GM18508 (cell line): Measurements from ENCODE around the gene TLCD4.
"Not testable (repeated sequence)": the region's sequence is repeated elsewhere in the genome, so short reads cannot be mapped to it uniquely, and the experiment has no call there.

Source experiments
- ATAC-seq: cut with Tn5 transposase; IDR thresholded peaks from one replicate; pipeline ENCODE4 v1.9.1; 2021; ENCODE audit warnings: moderate number of reproducible peaks; ENCODE audit not compliant: insufficient read depth, unreplicated experiment

The TLCD4 gene

DNA sequence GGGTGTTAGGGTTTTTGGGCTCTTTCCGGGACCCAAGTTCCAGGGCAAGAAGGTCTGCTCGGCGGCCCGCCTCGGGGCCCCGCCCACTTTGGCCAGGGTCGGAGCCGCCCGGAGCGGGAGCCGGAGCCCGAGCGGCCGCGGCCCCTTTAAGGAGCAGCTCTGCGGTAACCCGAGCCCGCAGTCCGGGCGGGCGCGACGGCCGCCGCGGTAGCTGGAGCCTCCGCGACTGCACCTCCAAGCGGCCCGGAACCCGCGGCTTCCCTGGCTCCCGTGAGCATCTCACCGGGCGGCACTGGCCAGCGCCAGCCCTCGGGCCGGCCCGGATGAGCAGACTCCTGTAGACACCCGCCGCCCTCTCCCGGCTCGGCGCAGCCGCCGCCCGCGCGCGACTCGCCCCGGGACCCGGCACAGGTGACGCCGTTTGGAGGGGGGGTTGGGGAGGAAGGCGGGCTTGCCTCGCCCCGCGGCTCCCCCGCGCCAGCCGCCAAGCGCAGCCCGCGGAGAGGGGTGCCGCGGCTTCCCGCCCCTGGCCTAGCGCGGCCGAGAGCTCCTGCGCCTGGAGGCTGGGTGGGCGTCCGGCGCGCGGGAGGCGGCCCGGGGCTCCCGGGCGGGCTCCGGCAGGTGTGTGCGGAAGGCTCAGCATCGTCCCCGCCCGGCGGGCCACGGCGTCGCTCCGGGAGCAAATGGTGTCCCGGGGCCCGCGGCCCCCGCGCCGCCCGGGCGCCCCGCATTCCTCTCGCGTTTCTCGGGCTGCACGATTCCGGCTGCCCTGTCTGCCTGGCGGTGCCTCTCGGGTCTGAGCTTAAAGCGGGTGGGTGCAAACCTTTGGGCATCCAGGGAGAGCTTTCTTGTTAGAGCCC is at the start of gene TLCD4:
TLCD4 (plus strand) TSS at position 149 of the 860 bp plus-strand sequence. CDS start 26,547 bp downstream, outside the sequence.
- ATAC-seq, result no peak

DNA sequence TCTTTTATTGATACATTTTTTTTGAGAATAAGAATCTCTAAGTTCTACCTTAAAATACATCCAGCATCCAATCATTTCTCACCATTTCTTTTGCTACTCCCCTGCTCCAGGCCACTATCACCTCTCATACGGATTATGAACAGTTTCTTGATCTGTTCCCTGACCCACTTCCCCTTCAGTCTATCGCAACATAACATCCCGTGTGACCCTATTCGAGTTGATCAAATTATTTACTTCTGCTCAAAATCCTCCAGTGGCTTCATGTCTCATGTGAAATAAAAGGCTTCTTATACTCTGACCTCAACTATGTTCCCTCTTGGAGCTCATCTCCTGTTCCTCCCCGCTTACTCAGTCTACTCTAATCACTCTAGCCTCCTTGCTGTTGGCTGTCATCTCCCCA is 49.6 kb upstream of the TLCD4 start:
- ATAC-seq, result no peak

- ATAC-seq, result no peak
These were observed 48.0 kb upstream of the TLCD4 start for GRCh38 chr1:95068956-95069709.

GRCh38 chr1:95069710-95070093 is 47.5 kb upstream of the TLCD4 start:
- no peak for ATAC-seq

DNA sequence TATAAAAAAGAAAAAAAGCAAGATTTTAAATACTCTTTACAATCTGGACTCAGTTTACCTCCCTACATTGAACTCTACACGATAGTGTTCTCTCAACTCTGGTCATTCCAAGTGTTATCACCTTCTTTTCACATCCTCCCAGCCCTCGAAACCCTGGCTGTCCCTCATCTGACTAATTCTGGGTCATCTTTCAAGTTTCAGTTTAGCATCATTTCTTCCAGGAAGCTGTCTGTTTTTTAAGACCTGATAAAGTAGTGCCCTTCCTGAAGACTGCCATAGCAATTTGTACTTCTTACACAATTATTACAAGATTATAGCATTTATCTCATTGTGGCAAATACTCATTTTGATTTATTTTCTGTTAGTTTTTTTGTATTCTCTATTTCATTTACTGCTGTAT is 45.6 kb upstream of the TLCD4 start:
- no peak for ATAC-seq

DNA sequence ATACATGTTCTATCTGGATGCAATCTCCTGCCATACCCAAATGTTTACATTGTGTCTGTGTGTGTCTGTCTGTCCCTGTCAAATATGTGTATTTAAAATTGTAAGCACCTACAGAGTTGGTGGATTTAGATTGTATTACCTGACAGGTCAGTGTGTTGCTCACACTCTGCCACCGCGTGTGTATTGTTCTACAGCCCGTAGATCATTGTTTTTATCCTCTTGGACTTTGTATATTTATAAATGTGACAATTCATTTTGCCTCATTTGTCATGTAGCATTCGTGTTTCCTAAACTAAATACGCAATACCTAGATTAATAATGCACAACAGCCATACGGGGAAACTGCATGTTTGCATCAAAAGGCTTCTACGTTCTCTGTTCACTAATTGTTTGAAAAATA is 45.0 kb upstream of the TLCD4 start:
- ATAC-seq, result no peak

GRCh38 chr1:95072532-95073419 is 44.4 kb upstream of the TLCD4 start, which contains the start of gene ALG14:
ALG14 (minus strand) TSS chr1:95072951; CDS start chr1:95072898, 53 bp downstream.
- peak; percentile 95 for ATAC-seq

- no peak for ATAC-seq
These were observed 43.7 kb upstream of the TLCD4 start for GRCh38 chr1:95073446-95073845.

DNA sequence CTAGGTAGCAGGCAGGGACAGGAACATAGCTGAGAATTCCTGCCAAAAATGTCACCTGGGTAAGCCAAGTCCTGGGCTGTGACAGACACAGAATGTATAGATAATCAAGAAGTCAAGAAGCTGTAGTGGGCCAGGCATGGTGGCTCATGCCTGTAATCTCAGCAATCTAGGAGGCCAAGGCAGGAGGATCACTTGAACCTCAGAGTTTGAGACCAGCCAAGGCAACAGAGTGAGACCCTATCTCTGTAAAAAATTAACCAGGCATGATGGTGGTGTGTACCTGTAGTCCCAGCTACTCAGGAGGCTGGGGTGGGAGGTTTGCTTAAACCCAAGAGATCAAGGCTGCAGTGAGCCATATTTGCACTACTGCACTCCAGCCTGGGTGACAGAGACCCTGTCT is 41.1 kb upstream of the TLCD4 start:
- no peak for ATAC-seq

GRCh38 chr1:95080446-95080845 is 36.7 kb upstream of the TLCD4 start:
- ATAC-seq, result no peak

DNA sequence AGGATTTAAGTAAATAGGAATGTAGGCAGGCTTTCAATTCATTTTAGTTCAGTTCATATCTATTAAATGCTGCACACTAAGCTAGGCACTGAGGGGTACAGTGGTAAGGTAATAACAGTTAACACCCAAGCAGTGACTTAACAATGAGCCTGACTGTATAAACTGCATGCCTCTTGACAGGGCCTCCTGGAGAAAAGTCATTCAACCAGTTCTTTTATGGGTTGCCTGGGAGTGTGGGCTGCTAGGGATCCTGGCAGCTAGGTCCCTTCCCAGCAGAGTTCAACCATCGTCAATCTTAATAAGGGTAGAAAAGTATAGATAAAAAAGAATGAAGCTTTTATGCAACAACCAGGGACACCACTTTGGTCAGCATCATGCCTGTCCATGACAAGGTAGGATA is 36.3 kb upstream of the TLCD4 start:
- no peak for ATAC-seq

GRCh38 chr1:95084317-95085176 is 32.6 kb upstream of the TLCD4 start:
- ATAC-seq, result no peak

GRCh38 chr1:95085376-95085775 is 31.8 kb upstream of the TLCD4 start:
- ATAC-seq, result no peak

- ATAC-seq, result no peak
These were observed 30.1 kb upstream of the TLCD4 start for GRCh38 chr1:95086949-95087533.

GRCh38 chr1:95088303-95088702 is 28.9 kb upstream of the TLCD4 start:
- ATAC-seq, result no peak

DNA sequence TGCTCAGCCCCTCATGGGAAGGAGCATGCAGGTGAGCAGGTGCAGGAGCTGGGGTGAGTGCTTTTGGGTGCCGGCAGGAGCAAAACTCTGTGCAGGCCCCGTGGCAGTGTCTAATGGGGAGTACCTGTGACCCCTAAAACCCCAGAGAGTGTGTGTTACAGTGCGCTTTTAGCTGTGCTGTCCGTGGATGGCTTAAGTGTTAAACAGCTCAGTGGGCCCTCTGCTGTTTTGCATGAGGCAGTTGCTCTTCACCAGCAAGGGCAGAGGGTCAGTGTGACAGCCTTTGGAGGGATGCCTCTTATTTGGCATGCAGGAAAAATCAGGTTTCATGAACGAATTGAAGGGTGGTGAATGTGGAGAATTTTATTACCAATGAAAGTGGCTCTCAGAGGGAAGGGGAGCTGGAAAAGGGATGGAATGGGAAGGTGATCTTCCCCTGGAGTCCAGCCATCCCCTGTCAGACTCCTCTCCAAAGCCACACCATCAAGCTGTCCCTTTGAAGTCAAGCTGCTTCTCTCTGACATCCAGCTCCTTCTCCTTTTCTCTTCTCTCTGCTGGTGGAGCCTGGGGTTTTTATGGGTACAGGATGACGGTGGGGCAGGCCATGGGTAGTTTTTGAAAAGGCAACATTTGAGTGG is 27.4 kb upstream of the TLCD4 start:
- ATAC-seq, result no peak

DNA sequence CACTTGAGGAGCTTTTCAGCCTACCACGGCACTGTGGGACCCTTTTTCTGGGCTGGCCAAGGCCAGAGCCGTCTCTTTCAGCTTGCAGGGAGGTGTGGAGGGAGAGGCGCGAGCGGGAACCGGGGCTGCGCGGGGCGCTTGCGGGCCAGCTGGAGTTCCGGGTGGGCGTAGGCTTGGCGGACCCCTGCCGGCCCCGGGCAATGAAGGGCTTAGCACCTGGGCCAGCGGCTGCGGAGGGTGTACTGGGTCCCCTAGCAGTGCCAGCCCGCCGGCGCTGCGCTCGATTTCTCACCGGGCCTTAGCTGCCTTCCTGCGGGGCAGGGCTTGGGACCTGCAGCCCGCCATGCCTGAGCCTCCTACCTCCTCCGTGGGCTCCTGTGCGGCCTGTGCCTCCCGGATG is 25.9 kb upstream of the TLCD4 start:
- ATAC-seq, result not testable (repeated sequence)

- ATAC-seq, result not testable (repeated sequence)
These were observed 24.3 kb upstream of the TLCD4 start for GRCh38 chr1:95092891-95093290.

DNA sequence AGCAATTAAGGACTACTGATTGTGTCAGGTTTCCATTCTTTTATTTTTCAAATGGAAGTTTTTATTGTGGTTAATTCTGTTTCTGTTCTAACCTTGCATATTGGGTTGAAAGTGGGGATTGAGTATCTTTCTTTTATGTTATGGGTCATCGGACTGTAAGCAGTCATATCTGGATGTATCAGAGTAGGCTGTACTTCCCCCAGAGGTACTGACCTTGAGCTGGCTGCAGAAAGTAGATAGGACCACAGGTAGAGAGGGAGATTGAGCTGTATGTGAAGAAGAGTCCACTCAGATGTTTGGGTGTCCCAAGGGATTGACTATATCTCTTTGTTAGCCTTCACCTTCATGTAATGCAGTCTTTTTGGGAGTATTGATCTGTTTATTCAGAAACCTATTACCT is 23.9 kb upstream of the TLCD4 start:
- no peak for ATAC-seq
